ENCODE results near the gene CITED4. TPM values are rescaled to one million over a fixed set of nuclear protein-coding genes. Genes with fewer than 3 reads are reported as not detected.

Gene CITED4
- total and polyA plus RNA-seq, 9 of the 15 experiments (the other 6 are each of a cell fraction or from before 2014, with no cell fraction given): 0.11 to 1.2 (median 0.17) TPM; not detected in 2

- TF ChIP-seq E2F6 (IDR thresholded peaks at IDR 0.05; ENCODE audit: borderline replicate concordance in 1 of 2, extremely low read depth in 1 of 2, insufficient read depth in 1 of 2, insufficient read length in 1 of 2, low read depth in 1 of 2, low read length in 1 of 2, poor library complexity in 1 of 2, severe bottlenecking in 1 of 2): no peak
- TF ChIP-seq HOXB6 (CRISPR knock-in tag; IDR thresholded peaks at IDR 0.05; ENCODE audit: borderline replicate concordance): no peak
- no peak for TF ChIP-seq ARID3B (CRISPR knock-in tag; IDR thresholded peaks at IDR 0.05; ENCODE audit: borderline replicate concordance)
- no peak for TF ChIP-seq MCM3 (IDR thresholded peaks at IDR 0.05)
- no peak for TF ChIP-seq TCF15 (CRISPR knock-in tag; IDR thresholded peaks at IDR 0.05)
- no peak for TF ChIP-seq ZBTB7A (IDR thresholded peaks at IDR 0.05; ENCODE audit: borderline replicate concordance, control insufficient read depth, low read depth, low read length)
- TF ChIP-seq ETV6 (IDR thresholded peaks at IDR 0.05; ENCODE audit: borderline replicate concordance in 1 of 2, low read depth in 2 of 2, low read length in 1 of 2): no peak
- no peak for TF ChIP-seq ETV6 (CRISPR knock-in tag; IDR thresholded peaks at IDR 0.05; ENCODE audit: borderline replicate concordance)
- no peak for TF ChIP-seq PPARD (CRISPR knock-in tag; IDR thresholded peaks at IDR 0.05)
- TF ChIP-seq NR2F6 (CRISPR knock-in tag; IDR thresholded peaks at IDR 0.05): no peak
- no peak for TF ChIP-seq CBFB (CRISPR knock-in tag; IDR thresholded peaks at IDR 0.05)
- TF ChIP-seq ZNF778 (CRISPR knock-in tag; IDR thresholded peaks at IDR 0.05): no peak
- TF ChIP-seq ZNF165 (CRISPR knock-in tag; IDR thresholded peaks at IDR 0.05; ENCODE audit: borderline replicate concordance): no peak
- TF ChIP-seq PML (IDR thresholded peaks at IDR 0.05; ENCODE audit: low read length): no peak
- TF ChIP-seq NRF1 (conservative IDR thresholded peaks at IDR 0.05 in 1 of 2, IDR thresholded peaks at IDR 0.05 in 1 of 2): no peak
- no peak for TF ChIP-seq ZC3H11A (IDR thresholded peaks at IDR 0.05; ENCODE audit: low read depth, low read length)
- TF ChIP-seq KDM2B (CRISPR knock-in tag; IDR thresholded peaks at IDR 0.05): no peak
- 0 out of 2 replicates have a peak, but pooled peaks have one; percentile 25 for TF ChIP-seq TAL1 (IDR thresholded peaks at IDR 0.05)
- TF ChIP-seq ZFPM2 (CRISPR knock-in tag; IDR thresholded peaks at IDR 0.05): no peak
- TF ChIP-seq MBD2 (IDR thresholded peaks at IDR 0.05; ENCODE audit: borderline replicate concordance, low read depth): no peak
- TF ChIP-seq KDM5B (IDR thresholded peaks at IDR 0.05; ENCODE audit: insufficient replicate concordance, low read depth, low read length): no peak
- TF ChIP-seq ZNF766 (CRISPR knock-in tag; conservative IDR thresholded peaks at IDR 0.05): peak; percentile 68
- TF ChIP-seq HDAC8 (tag; IDR thresholded peaks at IDR 0.05): no peak
- TF ChIP-seq PTRF (tag; IDR thresholded peaks at IDR 0.05): peak; percentile 44
- no peak; the same call in 1 of the 2 replicates for TF ChIP-seq NCOA6 (IDR thresholded peaks at IDR 0.05)
- TF ChIP-seq ZNF740 (CRISPR knock-in tag; IDR thresholded peaks at IDR 0.05): no peak
- TF ChIP-seq ZNF740 (tag; IDR thresholded peaks at IDR 0.05): no peak
Observed at GRCh38 chr1:40868051-40868723, 6.0 kb upstream of the CITED4 start (continued).

All from K562 (cell line).